Glutamatergic neuron (in vitro differentiated cells): ENCODE data around the gene RAB12. TPM values are rescaled to one million over a fixed set of nuclear protein-coding genes. Genes with fewer than 3 reads are reported as not detected.
A peak's percentile ranks its signal among the peaks of the same experiment; 100 is the strongest.

Experiments used
- DNase-seq: peaks from one replicate; pipeline ENCODE4 v3.0.0; 2022
- H3K27ac Mint-ChIP-seq: one replicate; pipeline ENCODE4 v1.8.0; 2020; ENCODE audit warnings: mild to moderate bottlenecking, mixed read lengths, inconsistent platforms; ENCODE audit not compliant: unreplicated experiment
- H3K27me3 Mint-ChIP-seq: one replicate; pipeline ENCODE4 v1.8.0; 2020; ENCODE audit warnings: mild to moderate bottlenecking, moderate library complexity, mixed read lengths, inconsistent platforms; ENCODE audit not compliant: unreplicated experiment
- H3K36me3 Mint-ChIP-seq: one replicate; pipeline ENCODE4 v1.8.0; 2020; ENCODE audit warnings: mild to moderate bottlenecking, mixed read lengths, inconsistent platforms; ENCODE audit not compliant: unreplicated experiment
- H3K4me1 Mint-ChIP-seq: one replicate; pipeline ENCODE4 v1.8.0; 2020; ENCODE audit warnings: mild to moderate bottlenecking, low read depth, mixed read lengths, inconsistent platforms; ENCODE audit not compliant: unreplicated experiment
- H3K4me3 Mint-ChIP-seq: one replicate; pipeline ENCODE4 v1.8.0; 2020; ENCODE audit warnings: mild to moderate bottlenecking, mixed read lengths, inconsistent platforms; ENCODE audit not compliant: unreplicated experiment
- H3K9me3 Mint-ChIP-seq: one replicate; pipeline ENCODE4 v1.8.0; 2020; ENCODE audit warnings: mild to moderate bottlenecking, moderate library complexity, mixed read lengths, inconsistent platforms; ENCODE audit not compliant: unreplicated experiment
- CTCF ChIP-seq: fragments of 200-600 bp; sonication (generic); IDR thresholded peaks from one replicate; pipeline ENCODE4 v1.5.0; 2021; ENCODE audit not compliant: partially characterized antibody, unreplicated experiment
- total RNA-seq: library from RNA; stranded (reverse); fragmentation: NEBNext Ultra II Directional; extraction: Animal tissue kit (Norgen Biotek cat#: 25700); gene quantifications from one replicate; pipeline ENCODE4 v1.2.1, GENCODE V29; 2021; ENCODE audit not compliant: unreplicated experiment

The RAB12 gene
- total RNA-seq, 1 donor from 2014 or later, result 28.8 TPM

GRCh38 chr18:8631265-8631664 lies 22.0 kb downstream of the RAB12 start:
- Mint-ChIP-seq H3K36me3 (no peaks in the 10 kb centered on the region), H3K4me3 (no peak overlapping the region), H3K27ac (no peak overlapping the region), H3K27me3 (no peaks in the 10 kb centered on the region), H3K9me3 (no peaks in the 10 kb centered on the region), H3K4me1 (peaks cover 3% of the 10 kb centered on the region)
- TF ChIP-seq CTCF, result no peak
- DNase-seq, result no peak

DNA sequence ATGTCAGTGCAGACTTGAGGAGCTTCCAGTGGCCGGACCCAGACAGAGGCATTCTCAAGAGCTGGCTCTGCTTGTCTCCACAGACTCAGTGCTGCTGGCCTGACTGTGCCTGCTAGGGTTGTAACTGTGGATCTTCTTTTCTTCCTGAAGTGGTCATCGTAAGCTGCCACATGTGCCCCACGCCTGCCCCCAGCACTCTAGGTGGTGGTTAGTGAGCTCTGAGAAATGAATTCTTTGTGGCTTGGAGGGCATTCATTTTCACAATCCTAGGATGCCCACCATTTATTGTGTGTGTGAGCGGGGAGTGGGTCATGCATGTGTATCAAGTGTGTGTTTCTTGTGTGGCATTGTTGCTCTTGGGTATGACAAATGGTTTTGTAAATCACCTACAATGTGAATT lies 23.1 kb downstream of the RAB12 start:
- no peak overlapping the region for H3K27ac Mint-ChIP-seq
- no peaks in the 10 kb centered on the region for H3K27me3 Mint-ChIP-seq
- no peak for TF ChIP-seq CTCF
- no peaks in the 10 kb centered on the region for H3K36me3 Mint-ChIP-seq
- no peak for DNase-seq
- H3K4me3 Mint-ChIP-seq, result no peak overlapping the region
- H3K4me1 Mint-ChIP-seq, result peaks cover 3% of the 10 kb centered on the region
- H3K9me3 Mint-ChIP-seq, result no peaks in the 10 kb centered on the region

DNA sequence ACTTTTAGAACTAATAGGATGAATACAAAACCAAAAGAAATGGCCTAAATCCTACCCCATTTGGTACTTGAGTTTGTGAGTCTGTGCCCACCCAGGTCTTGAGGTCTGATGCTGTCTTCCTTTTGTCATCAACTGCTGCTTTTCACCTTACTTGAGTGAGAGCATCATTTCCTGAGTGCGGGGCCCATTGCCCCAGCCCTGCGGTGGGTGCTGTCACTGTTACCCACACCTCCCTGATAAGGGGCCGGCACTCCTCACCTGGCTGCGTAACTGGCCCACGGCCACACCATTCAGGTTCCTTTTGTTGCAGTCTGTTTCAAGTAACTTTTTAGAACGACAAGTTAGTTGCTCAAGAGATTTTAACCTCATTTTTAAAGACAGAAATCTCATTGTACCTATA lies 25.3 kb downstream of the RAB12 start:
- no peak for DNase-seq
- H3K27ac Mint-ChIP-seq, result no peak overlapping the region
- no peaks in the 10 kb centered on the region for H3K27me3 Mint-ChIP-seq
- TF ChIP-seq CTCF, result no peak
- no peak overlapping the region for H3K4me3 Mint-ChIP-seq
- peaks cover under 1% of the 10 kb centered on the region for H3K36me3 Mint-ChIP-seq
- no peaks in the 10 kb centered on the region for H3K9me3 Mint-ChIP-seq
- peaks cover 2% of the 10 kb centered on the region for H3K4me1 Mint-ChIP-seq

DNA sequence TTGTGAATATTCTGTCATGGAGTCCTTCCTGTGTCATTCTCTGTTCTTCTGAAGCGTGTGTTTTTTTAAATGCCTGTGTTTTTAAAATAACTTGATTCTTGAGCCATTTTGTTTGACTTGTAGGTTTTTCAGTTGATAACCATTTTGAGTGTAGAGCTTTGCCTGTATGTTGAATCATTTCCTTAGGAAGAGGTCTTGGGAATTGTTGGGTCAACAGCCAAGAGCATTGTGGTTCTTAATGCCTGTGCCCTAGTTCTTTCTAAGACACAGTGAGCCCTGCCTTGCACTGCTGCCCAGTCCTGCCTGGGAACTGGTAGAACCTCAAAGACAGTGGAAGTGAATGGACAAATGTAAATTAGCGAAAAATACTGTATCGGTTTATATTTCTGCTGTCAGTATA lies 25.9 kb downstream of the RAB12 start:
- H3K27ac Mint-ChIP-seq, result no peak overlapping the region
- no peaks in the 10 kb centered on the region for H3K9me3 Mint-ChIP-seq
- peaks cover 2% of the 10 kb centered on the region for H3K4me1 Mint-ChIP-seq
- H3K27me3 Mint-ChIP-seq, result peaks cover 3% of the 10 kb centered on the region
- DNase-seq, result no peak
- H3K4me3 Mint-ChIP-seq, result no peak overlapping the region
- peaks cover 5% of the 10 kb centered on the region for H3K36me3 Mint-ChIP-seq
- TF ChIP-seq CTCF, result no peak

GRCh38 chr18:8639762-8640161 lies 30.5 kb downstream of the RAB12 start:
- DNase-seq, result no peak
- no peak for TF ChIP-seq CTCF
- no peak overlapping the region for H3K4me3 Mint-ChIP-seq
- H3K36me3 Mint-ChIP-seq, result peaks cover 10% of the 10 kb centered on the region
- no peaks in the 10 kb centered on the region for H3K9me3 Mint-ChIP-seq
- H3K4me1 Mint-ChIP-seq, result peaks cover 4% of the 10 kb centered on the region
- peak overlapping the region; percentile 2 for H3K27ac Mint-ChIP-seq
- H3K27me3 Mint-ChIP-seq, result peaks cover 6% of the 10 kb centered on the region
